IPS-11a (cell line): ENCODE measurements around the gene BBS1.
"Not testable (repeated sequence)": the region's sequence is repeated elsewhere in the genome, so short reads cannot be mapped to it uniquely, and the experiment has no call there.

Experiments used
- H3K4me3 ChIP-seq: one replicate; pipeline ENCODE4 v1.5.1; 2013; ENCODE audit warnings: low read depth, low read length, control low read depth

BBS1 gene

GRCh38 chr11:66510271-66510989 is at the start of gene BBS1:
Gene BBS1 (plus strand): TSS chr11:66510635. CDS start chr11:66510660, 25 bp downstream.
- H3K4me3 ChIP-seq: peak within 1 kb of the TSS; percentile 98

DNA sequence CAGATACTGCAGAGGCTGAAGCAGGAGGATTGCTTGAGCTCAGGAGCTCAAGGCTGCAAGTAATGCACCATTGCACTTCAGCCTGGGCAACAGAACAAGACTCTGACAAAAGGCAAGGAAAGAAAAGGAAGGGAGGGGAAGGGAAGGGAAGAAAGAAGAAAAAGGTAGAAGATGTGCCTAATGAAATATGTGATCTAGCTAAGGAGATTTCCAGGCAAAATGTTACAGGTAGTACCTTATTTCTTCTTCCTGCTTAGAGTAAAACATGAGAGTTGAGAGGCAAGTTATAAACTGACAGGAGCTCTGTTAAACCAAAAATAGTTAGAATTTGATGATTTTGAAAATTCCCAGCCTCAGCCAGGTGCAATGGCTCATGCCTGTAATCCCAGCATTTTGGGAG is 48.4 kb upstream of the BBS1 start:
- H3K4me3 ChIP-seq: no peak overlapping the region

DNA sequence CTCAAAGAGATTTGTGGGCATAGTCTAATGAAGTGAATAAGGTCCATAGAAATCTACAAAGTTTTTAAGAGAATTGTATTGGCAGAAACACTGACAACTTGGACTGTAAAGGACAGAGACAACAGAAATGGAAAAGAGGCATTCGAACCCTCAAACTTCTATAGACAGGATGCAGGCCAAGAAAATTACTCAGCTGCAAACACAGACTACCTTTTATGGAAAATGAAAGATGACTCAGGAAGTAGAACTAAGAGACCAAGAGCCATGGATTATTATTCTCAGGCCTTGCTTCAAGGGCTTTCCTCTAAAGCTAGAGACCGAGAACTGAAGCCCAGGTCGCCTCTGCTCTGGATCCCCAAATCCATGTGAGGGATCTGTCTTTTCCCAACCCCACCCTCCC is 47.5 kb upstream of the BBS1 start:
- no peak overlapping the region for H3K4me3 ChIP-seq

GRCh38 chr11:66464116-66464515 is 46.3 kb upstream of the BBS1 start:
- H3K4me3 ChIP-seq: not testable (repeated sequence)

GRCh38 chr11:66464916-66465315 is 45.5 kb upstream of the BBS1 start:
- H3K4me3 ChIP-seq: no peak overlapping the region

DNA sequence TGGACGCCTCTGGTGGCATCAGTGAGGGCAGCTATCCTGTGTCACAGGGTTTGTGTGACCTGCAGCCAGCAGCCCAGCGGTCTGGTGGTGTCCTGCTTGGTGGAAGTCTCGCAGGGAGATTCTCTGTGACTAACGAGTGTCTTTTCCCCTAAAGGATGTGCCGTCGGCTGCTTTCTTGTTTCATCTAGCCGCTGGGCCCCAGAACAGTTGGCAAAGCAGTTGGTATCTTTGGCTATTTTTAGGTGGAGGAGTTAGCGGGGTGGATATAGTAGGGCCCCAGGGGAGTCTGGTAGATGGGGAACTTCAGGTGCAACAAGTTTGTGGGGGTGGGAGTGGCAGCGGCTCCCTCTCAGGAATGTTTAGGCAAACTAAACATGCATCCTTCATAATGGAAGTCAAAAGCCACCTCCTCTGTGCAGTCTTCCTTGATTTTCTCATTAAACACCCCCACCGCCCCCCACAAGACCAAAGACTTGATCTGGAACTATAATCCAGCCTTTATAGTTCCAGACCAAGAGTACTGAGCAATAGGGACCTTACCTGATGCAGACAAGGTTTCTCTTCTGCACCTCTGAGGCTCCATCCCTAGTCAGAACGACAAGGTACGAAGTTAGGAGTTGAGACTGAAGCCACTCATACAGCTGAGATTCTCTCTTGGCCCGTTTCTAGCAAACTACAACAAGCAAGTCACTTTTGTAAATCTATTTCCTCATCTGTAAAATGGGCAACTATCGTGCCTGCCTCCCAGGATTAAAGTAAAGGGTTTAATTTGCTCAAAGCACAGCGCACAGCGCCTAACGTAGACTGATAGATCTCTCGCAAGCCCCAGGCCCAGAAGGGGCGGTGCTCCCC is 44.8 kb upstream of the BBS1 start:
- H3K4me3 ChIP-seq: peak overlapping the region; percentile 58

DNA sequence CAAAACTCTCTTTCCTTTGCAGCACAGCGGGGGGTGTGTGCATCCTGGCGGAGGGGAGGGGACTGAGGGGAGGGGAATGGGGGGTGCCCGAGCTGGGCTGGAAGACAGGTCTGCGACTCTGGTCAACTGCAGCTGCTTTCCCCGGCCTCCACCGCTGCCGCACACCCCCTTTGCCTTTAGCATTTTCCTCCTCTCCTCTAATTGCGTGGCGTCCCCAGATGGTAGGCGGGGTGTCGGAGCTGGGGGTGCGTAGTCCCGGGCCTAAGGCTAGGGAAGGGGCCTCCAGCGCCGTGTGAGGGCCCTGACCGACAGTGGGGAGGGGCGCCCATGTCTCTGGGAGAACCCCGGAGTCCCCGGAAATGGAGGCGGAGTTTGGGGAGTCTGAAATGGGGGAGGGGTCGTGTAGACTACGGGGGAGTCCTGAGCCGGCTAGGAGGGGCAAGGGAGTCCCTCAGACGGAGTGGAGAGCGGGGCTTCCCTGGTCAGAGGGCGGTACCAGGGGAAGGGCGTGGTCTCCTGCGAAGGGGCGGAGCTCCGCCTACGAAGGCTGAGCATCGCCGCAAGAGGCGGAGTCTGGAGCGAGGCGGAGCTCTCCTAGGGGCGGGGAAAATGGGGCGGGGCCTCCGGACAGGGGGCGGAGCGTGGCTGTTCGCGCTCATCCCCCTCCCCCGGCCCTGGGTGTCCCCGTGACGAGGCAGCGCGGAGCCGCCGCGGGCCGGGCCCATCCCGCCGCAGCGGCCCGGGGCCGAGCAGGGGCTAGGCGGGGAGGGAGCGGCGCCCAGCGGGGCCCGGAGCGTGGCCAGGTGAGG is 44.0 kb upstream of the BBS1 start, which contains the start of gene PELI3:
PELI3 (plus strand) TSS at position 681 of the 809 bp plus-strand sequence. CDS start 1,224 bp downstream, outside the sequence.
- peak within 1 kb of the TSS; percentile 58 for H3K4me3 ChIP-seq

- H3K4me3 ChIP-seq: peak overlapping the region; percentile 58
Measured at GRCh38 chr11:66467034-66467659, 43.3 kb upstream of the BBS1 start.

- H3K4me3 ChIP-seq: peak overlapping the region; percentile 58
Measured at GRCh38 chr11:66467756-66468155, 42.7 kb upstream of the BBS1 start.

DNA sequence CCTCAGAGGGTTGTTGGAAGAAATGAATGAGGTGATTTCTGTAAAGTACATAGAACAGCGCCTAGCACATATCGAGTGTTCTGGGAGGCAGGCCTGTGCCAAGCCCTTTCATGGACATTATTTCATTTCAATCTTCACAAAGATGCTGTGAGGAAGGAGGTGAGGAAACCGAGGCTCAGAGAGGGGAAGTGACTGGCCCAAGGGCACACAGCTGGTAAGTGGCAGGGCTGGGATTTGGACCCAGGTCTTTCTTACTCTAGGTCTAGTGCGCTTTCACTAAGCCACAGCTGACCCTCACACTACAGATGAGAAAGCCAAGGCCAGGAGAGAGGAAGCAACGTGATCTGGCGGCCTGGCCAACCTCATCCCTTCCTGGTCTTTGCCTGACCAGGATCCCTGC is 41.7 kb upstream of the BBS1 start:
- H3K4me3 ChIP-seq: no peak overlapping the region

GRCh38 chr11:66469441-66469840 is 41.0 kb upstream of the BBS1 start:
- no peak overlapping the region for H3K4me3 ChIP-seq

DNA sequence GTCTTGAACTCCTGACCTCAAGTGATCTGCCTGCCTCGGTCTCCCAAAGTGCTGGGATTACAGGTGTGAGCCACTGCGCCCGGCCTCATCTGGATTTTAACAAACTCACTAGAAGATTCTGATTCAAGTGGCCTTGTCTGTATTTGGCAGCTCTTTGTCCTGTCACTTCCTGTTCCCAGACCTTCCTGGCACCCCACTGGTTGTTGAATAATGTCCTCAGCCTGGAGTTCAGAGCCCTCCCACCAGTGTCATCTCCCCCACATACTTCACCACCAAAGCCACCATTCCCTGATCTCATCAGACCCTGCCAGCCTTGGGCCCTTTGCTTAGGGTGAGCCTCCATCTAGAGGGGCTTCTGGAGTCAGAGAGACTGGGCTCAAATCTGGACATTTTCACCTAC is 40.4 kb upstream of the BBS1 start:
- no peak overlapping the region for H3K4me3 ChIP-seq

GRCh38 chr11:66471142-66471541 is 39.3 kb upstream of the BBS1 start:
- H3K4me3 ChIP-seq: no peak overlapping the region

- H3K4me3 ChIP-seq: no peak overlapping the region
Measured at GRCh38 chr11:66472054-66472453, 38.4 kb upstream of the BBS1 start.

DNA sequence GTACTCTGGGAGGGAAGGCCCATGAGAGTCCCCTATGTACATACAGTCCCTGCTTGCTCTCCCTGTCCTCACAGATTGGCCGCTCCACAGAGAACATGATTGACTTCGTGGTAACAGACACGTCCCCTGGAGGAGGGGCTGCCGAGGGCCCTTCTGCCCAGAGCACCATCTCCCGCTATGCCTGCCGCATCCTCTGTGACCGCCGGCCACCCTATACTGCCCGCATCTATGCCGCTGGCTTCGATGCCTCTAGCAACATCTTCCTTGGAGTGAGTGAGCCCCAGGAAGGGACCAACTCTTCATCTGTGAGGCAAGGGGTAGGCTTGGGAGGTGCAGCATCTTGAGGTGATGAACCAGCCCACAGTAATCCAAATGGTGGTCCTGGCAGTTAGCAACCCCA is 37.3 kb upstream of the BBS1 start:
- H3K4me3 ChIP-seq: no peak overlapping the region

DNA sequence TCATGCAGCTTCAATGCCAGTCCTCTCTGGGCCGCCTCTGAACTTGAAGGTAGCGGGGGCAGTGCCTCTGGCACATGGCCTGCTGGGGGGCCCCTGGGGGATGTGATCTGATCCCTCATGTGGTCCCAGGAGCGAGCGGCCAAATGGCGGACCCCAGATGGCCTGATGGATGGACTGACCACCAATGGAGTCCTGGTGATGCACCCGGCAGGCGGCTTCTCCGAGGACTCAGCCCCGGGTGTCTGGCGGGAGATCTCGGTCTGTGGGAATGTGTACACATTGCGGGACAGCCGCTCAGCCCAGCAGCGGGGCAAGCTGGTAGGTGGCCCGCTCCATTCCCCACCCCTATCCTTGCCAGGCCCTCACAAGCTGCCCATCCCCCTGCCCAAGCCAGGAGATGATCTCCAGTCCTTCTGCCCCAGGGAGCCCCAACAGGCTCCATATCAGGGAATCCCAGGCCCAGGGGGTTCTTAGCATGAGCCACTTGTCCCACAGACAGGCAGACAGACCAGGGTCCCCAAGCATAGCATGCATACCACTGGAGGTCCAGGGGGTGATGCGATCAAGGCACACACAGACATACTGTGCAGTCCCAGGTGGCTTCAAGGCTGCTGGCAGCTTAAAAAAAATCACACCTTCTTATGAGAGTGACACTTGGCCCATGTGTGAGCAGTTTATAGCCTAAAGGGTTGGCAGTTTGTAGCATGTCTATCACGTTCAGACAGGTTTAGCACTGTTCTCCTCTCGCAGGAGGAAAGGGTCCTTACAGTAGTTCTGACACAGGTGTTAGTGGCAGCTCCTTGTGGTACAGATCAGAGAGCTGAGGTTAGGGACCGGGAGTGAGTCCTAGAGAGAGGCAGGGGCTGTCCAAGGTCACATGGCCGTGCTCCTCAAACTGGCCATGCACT is 36.6 kb upstream of the BBS1 start:
- no peak overlapping the region for H3K4me3 ChIP-seq

DNA sequence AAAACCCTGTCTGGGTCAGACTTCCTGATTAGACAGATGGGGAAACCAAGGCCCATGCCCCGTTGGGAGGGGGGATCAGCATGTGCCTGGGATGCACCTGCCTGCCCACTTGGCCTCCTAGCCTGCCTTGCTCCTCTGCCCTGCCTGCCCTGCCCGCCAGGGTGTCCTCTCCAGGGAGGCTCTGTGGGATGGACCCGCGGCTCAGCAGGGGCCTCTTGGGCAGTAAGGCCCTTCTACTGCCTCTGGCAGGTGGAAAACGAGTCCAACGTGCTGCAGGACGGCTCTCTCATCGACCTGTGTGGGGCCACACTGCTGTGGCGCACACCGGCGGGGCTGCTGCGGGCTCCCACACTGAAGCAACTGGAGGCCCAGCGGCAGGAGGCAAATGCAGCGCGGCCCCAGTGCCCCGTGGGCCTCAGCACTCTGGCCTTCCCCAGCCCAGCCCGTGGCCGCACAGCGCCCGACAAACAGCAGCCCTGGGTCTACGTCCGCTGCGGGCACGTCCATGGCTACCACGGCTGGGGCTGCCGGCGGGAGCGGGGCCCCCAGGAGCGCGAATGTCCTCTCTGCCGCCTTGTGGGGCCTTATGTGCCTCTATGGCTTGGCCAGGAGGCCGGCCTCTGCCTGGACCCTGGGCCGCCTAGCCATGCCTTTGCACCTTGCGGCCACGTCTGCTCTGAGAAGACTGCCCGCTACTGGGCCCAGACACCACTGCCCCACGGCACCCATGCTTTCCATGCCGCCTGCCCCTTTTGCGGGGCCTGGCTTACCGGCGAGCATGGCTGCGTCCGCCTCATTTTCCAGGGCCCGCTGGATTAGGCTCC is 34.9 kb upstream of the BBS1 start:
- no peak overlapping the region for H3K4me3 ChIP-seq

- no peak overlapping the region for H3K4me3 ChIP-seq
Measured at GRCh38 chr11:66476173-66476840, 34.1 kb upstream of the BBS1 start.
